HG03135 (cell line): Measurements from ENCODE around the gene PPA1.
"Not testable (repeated sequence)": the region's sequence is repeated elsewhere in the genome, so short reads cannot be mapped to it uniquely, and the experiment has no call there.

ENCODE experiments used
- ATAC-seq: cut with Tn5 transposase; IDR thresholded peaks from one replicate; pipeline ENCODE4 v1.9.1; 2021; ENCODE audit warnings: mild to moderate bottlenecking, moderate library complexity; ENCODE audit not compliant: unreplicated experiment

Gene PPA1

DNA sequence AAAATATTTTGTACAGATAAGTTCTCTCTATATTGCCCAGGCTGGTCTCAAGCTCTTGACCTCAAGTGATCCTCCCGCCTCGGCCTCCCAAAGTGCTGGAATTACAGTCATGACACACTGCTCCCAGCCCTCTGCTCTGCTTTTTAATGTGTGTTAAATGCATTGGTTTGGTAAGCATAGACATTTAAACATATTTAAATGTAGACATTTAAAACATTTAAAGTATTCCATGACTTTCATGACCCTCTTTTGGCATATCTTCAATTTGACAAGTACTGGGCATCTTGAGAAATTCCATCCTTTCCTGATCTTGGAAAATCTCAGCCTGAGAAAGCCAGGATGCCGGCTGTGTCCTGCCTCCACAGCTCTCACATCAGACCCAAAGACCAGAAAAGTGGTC lies 57.7 kb downstream of the PPA1 start:
- no peak for ATAC-seq

GRCh38 chr10:70174058-70174741 lies 59.0 kb downstream of the PPA1 start:
- no peak for ATAC-seq

DNA sequence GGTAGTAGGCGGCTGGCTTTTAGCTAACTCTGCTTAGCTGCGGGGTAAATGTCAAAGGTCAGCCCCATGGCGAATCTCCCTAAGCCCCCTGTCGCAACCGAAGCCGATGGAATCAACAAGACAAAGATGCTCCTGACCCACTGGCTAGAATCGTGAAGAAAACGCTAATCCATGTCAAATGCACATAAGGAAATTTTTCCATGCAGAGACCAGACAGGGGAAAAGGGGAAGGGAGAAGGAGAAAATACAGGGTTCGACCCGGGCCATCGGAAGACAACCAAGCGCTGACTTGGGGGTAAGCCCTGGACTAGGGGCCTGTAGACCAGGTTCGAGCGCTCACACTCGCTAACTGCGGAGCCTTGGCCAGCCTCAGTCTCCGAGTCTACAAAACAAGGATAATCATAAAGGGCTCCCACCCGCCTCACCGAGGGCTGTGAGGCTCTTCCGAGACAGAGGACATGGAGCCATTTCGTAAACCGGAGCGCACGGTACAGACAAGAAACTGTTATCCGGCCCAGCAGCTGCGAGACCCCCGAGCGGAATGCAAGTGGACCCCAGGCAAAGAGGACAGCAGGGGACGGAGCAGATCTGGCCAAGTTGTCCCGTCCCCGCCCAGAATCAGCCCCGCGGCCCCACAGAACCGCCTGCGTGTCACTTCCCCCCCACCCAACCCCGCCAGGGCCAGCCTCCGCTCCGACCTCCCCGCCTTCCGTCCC lies 63.4 kb downstream of the PPA1 start:
- peak; percentile 25 for ATAC-seq

- ATAC-seq, result no peak
Measured at GRCh38 chr10:70169011-70169410, 64.2 kb downstream of the PPA1 start.

DNA sequence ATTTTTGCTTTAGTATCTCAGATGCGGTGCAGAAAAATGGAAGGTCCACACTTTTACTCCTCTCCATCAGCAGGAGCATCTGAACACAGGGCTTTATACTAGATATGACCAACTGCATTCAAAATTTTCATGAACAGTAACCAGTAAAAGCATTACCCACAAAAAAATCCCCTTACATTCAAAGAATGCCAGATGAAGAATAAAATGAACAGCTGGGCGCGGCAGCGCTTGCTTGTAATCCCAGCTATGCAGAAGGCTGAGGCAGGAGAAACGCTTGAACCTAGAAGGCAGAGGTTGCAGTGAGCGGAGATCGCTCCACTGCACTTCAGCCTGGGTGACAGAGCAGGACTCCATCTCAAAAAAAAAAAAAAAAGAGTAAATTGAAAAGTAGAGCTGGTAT lies 66.0 kb downstream of the PPA1 start:
- ATAC-seq, result no peak

GRCh38 chr10:70166394-70166793 lies 66.8 kb downstream of the PPA1 start:
- ATAC-seq, result no peak

DNA sequence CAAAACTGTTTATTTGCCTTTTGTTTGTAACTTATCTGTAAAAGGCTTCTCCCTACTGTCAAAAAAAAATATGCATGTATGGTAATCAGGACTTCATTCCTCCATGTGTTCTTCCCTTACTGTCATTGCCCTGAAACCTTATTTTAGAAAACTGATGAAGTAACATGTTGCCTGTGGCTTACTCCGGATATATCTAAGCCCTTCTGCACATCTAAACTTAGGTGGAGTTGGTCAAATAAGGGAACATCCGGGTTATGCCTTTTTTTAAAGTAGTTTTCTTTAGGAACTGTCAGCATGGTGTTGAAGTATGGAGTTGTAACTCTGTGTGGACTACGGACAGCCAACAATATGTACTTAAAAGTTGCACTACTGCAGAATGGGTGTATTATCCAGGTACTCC lies 69.1 kb downstream of the PPA1 start:
- ATAC-seq, result no peak

DNA sequence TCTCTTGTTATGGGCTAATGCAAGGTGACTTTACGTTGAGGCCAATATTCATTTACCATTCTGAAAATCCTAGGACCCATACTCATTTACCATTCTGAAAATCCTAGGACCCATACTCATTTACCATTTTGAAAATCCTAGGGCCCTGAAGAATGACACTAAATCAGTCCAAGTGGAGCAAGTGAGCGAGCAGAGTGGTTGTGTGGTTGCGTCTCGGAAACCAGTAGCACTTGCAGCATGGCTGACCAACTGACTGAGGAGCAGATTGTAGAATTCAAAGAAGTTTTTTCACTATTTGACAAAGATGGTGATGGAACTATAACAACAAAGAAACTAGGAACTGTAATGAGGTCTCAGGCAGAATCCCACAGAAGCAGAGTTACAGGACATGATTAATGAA lies 69.8 kb downstream of the PPA1 start:
- ATAC-seq, result no peak

GRCh38 chr10:70162892-70163201 lies 70.4 kb downstream of the PPA1 start:
- peak; percentile 80 for ATAC-seq

DNA sequence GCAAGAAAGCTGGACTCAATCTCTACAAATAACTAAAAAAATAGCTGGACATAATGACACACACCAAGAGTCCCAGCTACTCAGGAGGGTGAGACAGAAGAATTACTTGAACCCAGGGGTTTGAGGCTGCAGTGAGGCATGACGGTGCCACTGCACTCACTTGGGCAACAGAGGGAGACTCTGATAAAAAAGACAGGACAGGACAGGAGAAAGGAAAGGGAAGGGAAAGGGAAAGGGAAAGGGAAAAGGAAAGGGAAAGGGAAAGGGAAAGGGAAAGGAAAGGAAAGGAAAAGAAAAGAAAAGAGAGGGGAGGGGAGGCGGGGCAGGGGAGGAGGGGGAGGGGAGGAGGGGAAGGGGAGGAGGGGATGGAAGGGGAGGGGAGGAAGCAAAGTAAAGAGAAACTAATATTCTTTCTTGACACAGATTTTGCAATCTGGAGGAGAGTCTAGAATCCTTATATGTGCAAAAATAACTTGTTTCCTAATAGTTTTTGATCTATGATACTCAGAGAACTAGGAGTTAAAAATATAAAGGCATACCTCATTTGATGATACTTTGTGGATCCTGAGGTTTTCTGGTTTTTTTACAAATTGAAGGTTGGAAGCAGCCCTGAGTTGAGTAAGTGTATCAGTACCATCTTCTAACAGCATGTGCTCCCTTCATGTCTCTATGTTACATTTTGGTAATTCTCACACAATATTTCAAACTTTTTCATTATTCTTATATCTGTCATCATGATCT lies 70.9 kb downstream of the PPA1 start:
- ATAC-seq, result peak; percentile 25

DNA sequence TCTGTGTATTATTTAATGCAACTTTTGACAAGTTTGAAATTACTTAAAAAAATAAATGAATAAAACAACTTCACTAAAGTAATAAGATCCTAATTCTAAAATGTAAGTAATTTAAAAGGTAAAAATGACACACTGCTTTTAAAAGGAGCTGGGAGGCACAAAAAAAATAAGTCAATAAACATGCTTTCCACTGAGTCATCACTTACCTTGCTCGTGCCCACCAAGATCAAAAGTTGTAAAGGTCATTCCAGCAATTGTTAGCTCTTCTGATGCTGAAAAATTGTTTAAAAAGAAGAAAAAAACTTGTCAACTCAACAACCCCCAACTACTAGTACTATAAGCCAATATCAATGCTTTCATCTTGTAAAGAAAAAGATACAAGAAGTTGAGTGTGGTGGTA lies 72.4 kb downstream of the PPA1 start:
- ATAC-seq, result no peak

DNA sequence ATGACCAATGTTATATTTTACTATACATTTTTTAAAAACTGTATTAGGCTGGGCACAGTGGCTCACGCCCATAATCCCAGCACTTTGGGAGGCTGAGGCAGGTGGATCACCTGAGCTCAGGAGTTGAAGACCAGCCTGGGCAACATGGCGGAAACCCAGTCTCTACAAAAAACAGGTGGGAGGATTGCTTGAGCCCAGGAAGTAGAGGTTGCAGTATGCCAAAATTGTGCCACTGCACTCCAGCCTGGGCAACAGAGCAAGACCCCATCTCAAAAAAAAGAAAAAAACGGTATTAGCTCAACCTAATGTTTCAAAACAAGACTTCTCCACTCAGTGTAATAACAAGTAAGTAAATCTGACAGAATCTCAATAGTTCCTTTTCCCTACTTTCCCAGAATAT lies 73.9 kb downstream of the PPA1 start:
- not testable (repeated sequence) for ATAC-seq

DNA sequence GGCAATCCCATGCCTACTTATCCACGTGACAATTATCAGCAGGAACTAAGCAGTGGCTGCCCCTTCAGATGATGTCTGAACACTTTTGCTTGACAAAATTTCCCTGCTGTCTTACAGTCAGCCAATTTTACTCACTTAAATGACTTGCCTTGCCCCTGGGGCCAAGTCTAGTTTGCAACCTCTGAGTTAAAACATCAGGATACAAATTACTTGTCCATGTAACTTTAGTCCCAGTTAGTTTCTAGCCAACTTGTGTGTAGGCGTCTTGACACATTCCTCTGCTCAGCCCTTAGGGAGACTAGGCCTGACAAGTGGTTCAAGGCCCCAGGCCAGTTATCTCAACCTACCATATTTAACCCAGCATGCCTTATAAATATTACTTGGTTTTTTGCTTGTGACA lies 75.1 kb downstream of the PPA1 start:
- no peak for ATAC-seq

- no peak for ATAC-seq
Measured at GRCh38 chr10:70155255-70155838, 77.9 kb downstream of the PPA1 start.
